A172 (cell line): Measurements from ENCODE around the gene SPDYC. TPM values are rescaled to one million over a fixed set of nuclear protein-coding genes. Genes with fewer than 3 reads are reported as not detected.

Source experiments
- DNase-seq: peaks from one replicate; pipeline ENCODE4 v3.0.0-alpha.2; 2015; ENCODE audit warnings: low spot score
- total RNA-seq: library from RNA; depleted of rRNA; stranded (reverse); fragments of >200 nt; shearing (Covaris generic); gene quantifications from 2 replicates; pipeline ENCODE4 v1.2.3, GENCODE V29; 2014; rRNA removed

Gene SPDYC, protein sequence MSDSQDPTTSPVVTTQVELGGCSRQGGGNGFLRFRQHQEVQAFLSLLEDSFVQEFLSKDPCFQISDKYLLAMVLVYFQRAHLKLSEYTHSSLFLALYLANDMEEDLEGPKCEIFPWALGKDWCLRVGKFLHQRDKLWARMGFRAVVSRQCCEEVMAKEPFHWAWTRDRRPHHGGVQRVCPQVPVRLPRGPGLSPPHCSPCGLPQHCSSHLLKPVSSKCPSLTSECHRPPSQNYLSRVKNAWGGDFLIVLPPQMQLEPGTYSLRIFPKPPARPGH
- not detected in 2 replicates for total RNA-seq

DNA sequence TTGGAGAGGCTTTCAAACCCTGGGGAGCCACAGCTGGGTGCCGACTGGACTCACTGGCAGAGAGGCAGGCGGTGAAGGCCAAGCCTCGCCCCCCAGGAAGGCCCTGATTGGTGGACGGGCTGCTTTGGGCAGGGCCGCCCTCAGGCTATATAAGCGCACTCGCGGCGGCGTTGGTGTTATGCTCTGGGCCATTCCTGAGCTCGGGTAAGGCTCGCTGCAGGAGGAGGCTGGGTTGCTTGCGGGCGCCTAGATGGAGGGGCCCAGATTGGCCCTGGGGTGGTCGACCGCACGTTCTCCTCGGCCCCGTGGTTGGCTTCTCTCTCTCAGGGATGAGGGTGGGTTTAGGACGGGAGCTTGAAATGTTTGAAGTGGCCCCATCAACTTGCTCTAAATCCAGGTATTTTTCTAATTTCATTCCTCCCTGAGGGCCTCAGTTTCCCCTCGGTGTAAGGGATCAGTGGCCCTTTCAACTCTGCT lies at the start of gene SPDYC:
TSS of gene SPDYC (plus strand) at position 176 of the 477 bp plus-strand sequence. CDS start 1,125 bp downstream, outside the sequence.
- DNase-seq: no peak

DNA sequence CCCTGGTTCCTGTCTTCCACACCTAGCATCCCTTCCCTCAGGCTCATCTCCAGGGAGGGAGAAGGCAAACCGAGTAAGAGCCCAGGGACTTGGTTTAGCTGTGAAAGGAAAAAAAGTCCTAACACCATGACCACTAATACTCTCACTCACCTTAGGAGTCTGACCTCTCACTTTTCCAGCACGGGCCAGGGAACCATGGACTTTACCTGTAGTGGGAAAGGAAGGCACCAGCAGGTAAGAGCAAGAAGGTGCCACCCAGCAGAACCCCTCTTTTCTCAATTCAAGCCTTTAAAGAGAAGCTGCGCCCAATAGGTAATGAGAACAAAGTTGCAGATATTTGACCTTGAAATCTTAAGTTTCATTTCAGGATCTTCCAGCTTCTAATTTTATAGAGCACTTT lies 49.2 kb upstream of the SPDYC start:
- DNase-seq: no peak

DNA sequence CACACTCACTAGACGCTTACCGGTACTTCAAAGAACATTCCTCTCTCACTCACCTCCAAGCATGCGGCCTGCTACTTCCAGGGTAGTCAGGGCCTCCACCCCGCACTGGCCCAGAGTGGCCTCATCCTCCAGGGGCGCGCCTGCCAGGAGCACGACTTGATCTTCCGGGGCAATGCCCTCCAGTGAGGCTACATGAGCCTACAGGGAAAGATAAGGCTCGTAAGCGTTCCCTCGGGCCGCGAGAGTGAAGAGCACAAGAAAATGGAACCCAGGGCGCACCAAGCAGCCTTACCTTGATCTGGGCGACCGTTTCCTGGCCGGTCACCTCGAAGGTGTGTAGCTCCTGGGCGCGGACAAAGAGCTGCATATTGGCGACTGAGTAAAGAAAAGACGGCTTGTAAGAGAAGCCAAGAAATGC lies 48.6 kb upstream of the SPDYC start:
- no peak for DNase-seq

DNA sequence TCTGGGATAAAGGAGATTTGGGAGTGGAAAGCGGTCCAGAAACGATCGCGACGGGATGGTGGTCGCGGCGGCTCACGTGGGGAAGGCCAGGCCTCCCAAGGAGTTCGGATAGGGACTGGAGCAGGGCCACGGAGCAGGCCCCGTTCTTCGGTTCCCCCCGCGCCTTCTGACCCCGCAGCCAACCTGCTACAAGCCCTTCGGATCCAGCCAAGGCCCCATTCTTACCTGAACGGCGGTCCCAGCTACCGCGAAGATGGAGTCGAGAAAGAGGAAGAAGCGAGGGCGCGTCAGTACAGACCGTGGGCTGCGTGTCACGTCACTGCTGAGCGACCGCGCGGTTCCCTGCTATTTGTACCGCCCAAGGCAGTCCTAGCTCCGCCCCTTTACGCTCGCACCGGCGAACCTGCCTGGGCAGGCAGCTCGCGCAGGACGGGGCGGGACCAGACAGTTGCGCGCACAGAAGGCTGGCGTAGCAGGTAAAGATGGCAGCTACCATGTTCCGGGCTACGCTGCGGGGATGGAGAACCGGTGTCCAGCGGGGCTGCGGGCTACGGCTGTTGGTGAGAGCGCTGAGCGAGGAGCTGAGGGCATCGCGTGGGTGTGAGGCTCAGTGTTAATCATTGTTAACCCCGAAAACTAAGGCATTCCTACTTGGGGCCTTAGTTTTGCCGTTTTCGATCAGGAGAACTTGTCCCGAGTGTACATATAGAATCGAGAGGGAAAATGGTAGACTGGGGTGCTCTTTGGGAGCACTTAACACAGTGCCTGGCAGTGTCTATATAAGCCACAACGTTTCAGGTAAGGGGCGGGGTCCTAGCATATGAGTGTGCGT lies 48.0 kb upstream of the SPDYC start, which contains the start of the genes FAU and MRPL49:
TSS of gene FAU (minus strand) at position 270 of the 832 bp plus-strand sequence. CDS start 321 bp downstream, outside the sequence.
TSS of gene MRPL49 (plus strand) at position 457 of the 832 bp plus-strand sequence. CDS start at position 483, 26 bp downstream.
- peak; percentile 94 for DNase-seq

DNA sequence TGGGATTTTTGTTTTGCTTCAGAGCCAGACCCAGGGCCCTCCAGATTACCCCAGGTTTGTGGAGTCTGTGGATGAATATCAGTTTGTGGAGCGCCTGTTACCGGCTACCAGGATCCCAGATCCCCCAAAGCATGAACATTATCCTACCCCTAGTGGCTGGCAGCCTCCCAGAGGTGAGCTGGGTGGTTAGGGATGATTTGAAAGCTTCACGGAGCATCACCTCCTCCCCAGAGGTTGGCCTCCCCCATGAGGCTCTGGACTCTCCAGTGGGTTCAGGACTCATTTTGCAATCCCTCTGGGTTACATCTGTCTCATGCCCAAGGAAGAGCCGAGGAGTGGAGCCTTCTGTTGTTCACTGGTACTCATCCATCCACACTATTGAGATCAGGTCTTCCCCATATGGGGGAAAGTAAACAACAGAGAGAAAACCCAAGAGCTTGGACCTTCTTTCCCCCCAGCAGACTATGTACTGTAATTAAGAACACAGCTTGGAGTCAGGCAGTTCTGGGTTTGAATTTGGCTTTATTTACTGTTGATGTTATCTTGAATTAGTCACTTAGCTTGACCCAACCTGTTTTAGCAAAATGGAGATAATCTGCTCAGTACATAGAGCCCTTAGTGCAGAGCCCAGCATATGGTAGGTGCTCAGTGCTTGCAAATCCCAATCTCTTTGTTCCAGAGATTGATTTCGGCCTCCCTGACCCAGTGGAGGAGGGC lies 45.4 kb upstream of the SPDYC start:
- no peak for DNase-seq

DNA sequence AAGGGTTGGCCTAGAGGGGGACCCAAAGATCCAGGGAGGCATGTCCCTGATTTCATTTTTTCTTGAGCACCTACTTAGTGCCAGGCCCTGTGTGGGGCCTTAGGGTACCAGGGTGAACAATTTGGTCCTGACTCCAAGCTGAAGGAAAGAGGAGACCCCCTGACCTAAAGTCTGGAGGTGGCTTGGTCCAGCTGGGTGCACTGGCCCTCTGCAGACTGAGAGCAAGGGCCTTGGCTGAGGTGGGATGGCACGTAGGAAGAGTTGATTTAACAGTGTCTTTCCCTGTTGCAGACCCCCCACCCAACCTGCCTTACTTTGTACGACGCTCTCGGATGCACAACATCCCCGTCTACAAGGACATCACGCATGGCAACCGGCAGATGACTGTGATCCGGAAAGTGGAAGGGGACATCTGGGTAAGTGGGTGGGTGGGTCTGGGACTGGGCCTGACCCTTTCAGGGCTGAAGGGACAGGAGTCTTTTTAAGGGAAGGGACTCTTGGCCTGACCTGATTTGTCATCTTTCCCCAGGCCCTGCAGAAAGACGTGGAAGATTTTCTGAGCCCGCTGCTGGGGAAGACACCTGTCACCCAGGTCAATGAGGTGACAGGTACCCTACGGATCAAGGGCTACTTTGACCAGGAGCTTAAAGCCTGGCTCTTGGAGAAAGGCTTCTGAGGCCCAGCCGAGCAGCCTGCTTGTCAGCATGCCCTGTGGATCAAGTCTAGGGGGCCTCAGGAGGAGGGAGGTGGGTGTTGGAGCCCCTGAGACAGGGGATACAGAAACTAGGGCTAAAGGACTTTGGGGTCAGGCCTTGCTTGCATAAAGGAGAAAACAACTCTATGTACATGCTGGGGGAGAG lies 44.6 kb upstream of the SPDYC start:
- no peak for DNase-seq

DNA sequence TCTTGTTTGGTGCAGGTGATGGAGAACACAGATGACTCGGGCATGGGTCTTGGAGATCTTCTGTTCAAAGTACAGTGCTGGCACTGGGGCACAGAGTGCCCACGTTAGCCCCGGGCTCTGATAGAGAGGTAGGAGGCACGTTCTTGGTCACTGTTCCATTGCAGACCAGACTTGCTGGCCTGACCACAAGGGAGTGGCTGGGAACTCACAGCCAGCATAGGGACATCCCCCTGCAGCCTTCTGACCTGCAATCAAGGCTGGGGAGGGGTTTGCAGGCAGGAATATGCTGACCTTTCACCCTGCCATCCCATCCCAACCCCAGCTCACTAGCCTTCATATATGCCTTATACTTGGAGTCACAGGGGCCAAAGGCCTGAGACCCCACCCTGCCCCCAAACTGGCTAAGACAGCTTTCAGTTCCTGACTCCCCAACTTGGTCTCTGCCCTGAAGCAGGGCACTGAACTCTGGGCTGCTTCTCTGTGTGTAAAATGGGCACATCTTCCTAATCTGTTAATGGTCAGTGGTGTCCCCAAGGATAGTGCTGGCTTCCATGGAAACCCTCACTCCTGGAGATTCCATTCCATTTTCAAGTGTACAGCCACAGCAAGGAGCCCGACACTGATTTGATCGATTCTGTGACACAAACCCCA lies 43.3 kb upstream of the SPDYC start:
- DNase-seq: no peak

DNA sequence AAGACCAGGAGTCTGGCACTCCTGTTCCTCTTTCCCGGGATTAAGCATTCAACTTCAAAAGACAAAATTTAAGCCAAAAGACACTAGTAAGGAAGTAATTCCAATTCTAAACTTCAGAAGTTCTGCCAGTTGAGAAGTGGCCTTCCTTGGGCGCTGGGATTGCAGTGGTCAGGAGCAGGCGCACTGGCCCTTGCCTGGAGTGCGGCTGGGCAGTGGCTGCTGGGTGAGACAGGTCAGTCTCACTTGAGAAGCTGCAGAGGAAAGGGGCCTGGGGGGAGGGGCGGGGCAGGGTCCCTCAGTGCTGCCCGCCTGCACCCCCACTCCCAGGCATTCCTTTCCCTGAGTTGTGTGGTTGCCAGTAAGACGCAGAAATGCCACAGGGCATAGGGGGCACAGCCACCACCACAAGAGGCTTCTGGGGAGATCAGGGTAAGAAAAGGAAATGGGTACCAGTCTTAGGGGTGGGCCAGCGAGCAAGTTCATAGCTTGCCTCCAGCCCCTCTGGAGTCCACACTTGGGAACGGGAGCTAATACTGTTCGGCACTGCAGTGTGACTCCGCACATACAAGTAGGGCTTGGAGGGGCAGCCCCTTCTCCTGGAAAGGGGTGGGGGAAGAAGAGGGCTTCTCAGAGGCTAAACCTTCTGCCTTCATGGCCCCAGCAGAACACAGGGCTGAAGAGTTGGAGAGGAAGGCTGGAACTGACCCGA lies 42.4 kb upstream of the SPDYC start:
- DNase-seq: no peak

DNA sequence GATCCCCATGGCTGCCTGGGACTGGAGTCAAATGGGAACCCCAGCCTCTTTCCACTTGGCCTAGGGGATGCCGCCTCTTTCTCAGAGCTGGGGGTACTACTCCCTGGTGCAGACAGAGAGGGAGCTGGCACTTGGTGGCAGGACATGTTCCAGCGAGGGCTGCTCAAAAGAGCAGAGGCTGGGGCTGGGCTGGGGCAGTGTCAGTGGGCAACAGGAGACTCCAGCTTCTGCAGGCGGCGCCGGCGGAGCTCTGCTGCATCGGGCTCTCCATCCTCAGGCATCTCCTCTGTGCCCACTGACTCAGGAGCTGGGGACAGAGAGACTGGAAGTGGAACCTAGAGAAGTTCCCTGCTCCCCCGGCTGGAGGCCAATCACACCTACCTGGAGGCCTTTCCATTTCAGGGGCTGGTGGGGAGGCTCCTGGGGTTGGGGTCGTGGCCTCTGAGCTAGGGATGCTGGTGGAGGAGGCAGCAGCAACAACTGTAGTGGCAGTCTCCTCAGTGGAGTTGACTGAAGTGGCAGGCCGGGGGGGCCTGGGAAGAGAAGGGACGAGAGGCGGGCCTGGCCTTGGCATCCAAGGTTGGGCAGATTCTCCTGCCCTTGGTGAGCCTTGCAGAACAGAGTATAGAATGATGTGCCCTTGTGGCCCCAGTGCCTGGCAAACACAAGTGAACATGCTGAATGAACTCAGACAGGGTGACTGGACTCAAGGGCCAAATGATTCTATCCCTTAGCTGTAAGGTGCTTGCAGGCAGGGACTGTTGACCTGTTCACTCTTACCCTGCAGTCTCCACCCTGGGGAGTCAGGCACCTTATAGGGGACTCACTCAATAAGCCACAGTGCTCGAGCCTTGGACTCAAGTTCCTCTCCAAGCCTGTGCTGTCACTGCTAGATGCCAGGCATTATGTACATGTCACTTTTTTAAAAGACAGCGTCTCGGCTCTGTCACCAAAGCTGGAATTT lies 41.6 kb upstream of the SPDYC start:
- no peak for DNase-seq

DNA sequence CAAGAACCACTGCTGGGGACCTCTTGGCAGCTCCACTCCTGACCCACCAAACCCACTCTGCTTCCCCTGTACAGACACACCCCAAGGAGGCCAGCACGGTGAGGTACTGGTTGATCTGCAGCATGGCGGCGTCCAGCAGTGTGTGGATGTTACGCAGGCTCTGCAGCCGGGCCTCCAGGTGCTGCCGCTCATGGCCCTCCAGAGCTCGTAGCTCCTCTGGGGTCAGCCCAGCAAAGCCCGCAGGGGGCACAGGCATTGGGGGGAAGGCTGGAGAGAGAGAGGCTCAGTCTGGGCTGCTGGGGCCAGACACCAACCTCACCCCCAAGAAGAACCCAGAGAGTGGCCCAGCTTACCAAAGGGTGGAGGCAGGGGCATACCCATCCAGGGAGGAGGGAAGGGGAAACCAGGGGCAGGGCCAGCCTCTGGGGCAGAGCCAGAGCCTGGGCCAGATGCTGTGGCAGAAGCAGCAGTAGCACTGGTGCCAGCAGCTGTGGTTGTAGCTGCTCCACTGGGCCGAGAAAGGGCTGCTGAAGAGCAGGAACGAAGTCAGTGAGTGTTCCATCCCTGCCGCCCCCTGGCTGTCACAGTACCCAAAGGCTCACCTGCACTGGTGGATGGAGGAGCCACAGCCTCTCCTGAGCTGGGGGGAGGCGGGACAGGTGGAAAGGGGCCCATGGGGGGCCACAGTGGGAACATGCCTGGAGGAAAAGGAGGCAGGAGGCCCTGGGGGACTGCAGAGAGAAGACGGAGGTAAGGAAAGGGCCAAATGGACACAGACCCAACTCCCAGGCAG lies 40.2 kb upstream of the SPDYC start:
- no peak for DNase-seq

DNA sequence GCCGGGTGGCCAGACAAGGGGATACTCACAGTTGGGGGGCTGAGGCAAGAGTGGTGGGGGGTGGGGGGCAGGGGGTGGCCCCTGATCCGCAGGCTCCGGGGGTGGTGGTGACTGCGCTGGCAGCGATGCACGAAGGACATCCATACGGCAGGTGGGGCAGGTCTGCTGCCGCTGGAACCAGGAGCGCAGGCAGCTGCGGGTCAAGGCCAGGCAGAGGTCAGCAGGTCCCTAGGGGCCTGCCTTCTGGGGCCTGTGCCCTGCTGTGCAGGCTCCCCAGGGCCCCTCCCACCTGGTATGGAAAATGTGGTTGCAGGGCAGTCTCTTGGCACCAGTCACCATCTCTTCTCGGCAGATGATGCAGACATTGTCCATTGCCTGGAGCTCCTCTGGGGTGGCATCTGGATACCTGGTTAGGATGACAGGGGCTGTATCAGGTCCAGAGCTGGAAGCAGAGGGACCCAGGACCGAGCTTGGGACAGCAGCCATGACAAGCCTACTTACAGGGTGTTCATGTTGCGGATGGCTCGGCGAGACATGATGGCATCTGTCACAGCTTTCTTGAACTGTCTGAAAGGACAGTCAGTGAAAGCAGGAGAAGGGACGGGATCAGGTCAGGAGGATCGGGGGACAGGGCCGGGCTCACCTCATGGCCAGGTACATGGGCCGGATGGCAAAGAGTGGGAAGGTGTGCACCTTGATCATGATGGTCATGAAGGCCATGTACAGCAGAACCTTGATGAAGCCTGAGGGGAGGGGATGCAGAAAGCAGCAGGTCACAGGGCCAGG lies 39.2 kb upstream of the SPDYC start:
- DNase-seq: no peak

DNA sequence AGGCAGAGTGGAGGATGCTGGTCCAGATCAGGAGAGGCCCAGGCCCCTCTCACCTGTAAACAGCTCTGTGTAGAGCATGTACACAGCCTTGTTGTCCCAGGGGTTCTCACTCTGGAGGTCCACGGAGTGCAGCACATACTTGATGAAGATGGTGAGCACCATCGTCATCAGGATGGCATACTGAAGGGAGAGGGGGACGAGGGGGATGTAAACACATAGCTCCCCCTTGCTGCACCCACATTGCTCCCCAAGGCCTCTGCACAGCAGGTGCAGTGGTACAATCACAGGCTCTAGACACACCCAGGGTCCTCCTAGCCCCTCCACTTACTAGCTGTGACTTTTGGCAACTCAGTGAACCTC lies 38.6 kb upstream of the SPDYC start:
- DNase-seq: no peak

DNA sequence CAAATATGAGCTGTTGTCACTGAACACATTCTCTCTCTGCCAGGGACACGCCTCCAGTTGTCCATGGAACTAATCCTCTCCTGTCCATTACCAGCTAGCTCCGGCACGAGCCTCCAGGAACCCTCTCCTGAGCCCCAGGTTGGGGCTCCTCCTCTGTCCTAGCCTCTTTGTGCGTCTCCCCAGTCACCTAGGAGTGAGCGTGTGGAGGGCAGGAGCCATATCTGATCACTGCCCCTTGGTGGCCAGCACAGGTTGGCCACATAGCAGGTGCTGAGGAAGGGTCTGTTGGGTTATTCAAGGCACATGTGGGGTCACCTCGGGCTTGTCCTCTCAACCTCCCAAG lies 38.2 kb upstream of the SPDYC start:
- DNase-seq: no peak

DNA sequence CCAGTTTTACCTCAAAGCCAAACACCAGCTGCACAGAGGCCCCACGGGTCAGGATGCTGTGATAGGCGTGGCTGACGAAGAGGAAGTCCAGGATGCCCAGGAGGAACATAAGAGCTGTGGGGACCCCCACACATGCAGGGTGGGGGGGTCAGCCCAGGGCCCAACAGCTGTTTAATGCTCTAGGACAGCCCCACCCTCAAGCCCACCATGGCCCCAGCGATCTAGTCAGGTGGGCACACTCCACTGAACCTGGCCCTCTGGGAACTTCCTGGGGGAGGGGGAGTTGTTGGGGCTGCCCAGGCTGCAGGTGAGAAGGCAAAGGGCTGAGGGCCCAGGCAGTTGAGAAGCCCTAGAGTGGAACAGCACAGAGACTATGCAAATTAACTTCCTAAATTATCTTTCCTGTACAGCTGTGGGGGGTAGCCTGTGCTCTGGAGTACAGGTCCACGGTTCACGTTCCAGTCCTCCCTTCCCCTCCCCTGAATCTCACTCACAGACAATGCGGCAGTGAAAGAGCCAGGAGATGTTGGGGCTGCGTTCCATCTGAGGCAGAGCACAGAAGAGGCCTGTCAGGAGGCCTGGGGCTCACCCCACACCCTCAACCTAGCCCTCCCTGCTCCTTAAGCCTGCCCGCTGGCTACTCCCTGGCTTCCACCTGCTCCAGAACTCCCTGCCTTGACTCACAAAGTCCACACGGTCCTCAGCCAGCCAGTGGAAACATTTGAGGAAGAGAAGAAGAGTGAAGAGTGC lies 37.6 kb upstream of the SPDYC start:
- DNase-seq: no peak

DNA sequence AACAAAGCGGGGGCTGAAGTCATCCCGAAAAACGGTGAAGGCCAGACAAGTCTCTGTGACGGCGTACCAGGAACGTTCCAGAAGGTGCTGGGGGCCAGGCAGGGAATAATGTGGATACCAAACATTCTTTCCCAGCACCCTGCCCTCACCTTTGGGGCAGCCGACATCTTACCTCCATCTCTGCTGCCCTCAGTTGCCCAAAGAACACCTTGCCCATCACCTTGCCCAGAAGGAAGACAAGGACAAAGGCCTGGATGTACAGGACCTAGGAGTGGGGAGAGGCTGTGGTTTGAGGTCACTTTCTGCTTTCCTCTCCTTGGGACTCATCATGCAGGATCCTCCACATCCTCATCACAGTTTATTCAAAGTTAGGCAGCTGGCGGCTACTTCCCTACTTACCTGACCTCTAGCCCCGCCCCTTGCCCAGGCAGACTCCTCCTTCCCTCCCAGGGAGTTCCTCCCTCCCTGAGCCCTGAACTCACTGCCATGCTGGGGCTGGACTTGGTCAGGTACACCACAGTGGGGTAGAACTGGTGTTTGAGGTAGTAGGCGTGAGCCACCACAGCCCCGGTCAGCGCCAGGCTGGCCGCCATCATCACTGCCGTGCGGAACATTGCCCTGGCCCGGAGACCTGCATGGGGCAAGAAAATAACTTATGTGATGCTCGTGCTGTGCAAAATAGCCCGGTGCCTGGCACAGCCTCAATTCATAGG lies 36.9 kb upstream of the SPDYC start:
- no peak for DNase-seq

DNA sequence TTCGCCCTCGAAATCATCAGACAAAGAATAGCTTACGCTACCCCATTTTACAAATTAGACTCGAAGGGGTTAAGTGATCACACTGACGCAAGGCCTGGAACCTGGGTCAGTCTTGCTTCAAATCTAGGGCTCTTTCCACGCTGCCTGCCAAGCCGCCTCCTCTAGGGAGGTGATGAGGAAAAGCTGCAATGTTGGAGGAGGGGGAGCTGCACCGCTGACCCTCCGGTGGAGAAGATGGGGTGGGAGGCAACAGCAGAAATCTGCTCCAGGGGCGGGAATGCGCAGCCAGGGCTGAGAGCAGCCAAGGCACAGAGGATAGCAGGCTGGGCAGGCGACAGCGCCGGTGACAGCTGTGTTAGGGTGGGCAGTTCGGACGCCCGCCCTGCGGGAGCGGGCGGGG lies 36.3 kb upstream of the SPDYC start:
- no peak for DNase-seq
